ENCODE measurements around the gene LDLRAD4.

DNA sequence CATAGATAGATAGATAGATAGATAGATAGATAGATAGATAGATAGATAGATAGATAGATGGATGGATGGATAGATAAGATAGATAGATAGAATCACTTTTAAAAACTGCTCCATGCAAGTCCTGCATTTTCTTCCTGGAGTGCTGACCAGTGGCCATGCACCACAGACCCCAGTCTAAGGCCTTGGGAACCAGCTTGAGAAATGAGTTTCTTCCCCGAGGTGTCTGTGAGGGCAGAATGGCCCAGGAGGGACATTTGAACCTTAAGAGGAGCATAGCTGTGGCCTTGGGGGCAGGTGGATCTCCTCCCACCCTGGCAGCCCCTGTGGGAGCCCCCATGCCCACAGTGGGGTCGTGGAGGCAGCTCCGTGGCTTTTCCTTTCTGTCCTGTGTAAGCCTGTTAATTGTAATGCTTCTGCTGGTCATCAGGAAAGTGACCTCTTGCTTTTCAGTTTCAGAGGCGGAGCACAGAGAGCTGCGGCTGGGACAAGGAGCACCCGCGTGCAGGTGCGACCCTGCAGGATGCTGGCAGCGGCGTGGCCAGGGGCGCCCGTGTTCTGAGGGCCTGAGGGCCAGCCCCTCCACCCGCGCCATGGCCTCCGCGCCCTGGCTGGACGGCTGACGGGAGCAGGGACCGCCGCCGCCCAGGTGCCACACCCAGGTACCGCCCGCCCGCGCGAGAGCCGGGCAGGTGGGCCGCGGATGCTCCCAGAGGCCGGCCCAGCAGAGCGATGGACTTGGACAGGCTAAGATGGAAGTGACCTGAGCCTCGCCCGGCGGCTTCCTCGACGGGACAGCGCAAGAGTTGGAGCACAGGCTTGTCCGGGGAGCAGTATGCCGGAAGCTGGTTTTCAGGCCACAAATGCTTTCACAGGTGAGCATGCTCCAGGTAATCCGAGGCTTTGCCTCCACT, 168.6 kb downstream of the LDLRAD4 start:
- TF ChIP-seq, protein P1, sequence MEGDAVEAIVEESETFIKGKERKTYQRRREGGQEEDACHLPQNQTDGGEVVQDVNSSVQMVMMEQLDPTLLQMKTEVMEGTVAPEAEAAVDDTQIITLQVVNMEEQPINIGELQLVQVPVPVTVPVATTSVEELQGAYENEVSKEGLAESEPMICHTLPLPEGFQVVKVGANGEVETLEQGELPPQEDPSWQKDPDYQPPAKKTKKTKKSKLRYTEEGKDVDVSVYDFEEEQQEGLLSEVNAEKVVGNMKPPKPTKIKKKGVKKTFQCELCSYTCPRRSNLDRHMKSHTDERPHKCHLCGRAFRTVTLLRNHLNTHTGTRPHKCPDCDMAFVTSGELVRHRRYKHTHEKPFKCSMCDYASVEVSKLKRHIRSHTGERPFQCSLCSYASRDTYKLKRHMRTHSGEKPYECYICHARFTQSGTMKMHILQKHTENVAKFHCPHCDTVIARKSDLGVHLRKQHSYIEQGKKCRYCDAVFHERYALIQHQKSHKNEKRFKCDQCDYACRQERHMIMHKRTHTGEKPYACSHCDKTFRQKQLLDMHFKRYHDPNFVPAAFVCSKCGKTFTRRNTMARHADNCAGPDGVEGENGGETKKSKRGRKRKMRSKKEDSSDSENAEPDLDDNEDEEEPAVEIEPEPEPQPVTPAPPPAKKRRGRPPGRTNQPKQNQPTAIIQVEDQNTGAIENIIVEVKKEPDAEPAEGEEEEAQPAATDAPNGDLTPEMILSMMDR (IDR thresholded peaks at IDR 0.05; ENCODE audit: borderline replicate concordance, extremely low read depth, low read length, poor library complexity, severe bottlenecking) = no peak
- no peak for TF ChIP-seq EZH2 (IDR thresholded peaks at IDR 0.05; ENCODE audit: borderline replicate concordance, low read depth, low read length, severe bottlenecking)

Data from DND-41 (cell line).